T-helper 2 cell treated with Interferon-gamma antibody and Interleukin-4, amounts not matched to agents 100 ng/mL and 5 ng/mL, for 36 hours (primary cell): ENCODE results near the gene ETV2. TPM values are rescaled to one million over a fixed set of nuclear protein-coding genes. Genes with fewer than 3 reads are reported as not detected.
"Not testable (repeated sequence)": the region's sequence is repeated elsewhere in the genome, so short reads cannot be mapped to it uniquely, and the experiment has no call there.

Source experiments
- intact Hi-C: fragments of 100-400 bp; cut with micrococcal nuclease; formaldehyde crosslinking; loops from one replicate; pipeline ENCODE4 v1.15.1; 2023
- total RNA-seq: library from RNA; stranded (reverse); gene quantifications from 2 replicates; pipeline ENCODE4 v1.2.3, GENCODE V29; 2022

The ETV2 gene
- total RNA-seq, 1 donor from 2014 or later: 0.80 TPM

DNA sequence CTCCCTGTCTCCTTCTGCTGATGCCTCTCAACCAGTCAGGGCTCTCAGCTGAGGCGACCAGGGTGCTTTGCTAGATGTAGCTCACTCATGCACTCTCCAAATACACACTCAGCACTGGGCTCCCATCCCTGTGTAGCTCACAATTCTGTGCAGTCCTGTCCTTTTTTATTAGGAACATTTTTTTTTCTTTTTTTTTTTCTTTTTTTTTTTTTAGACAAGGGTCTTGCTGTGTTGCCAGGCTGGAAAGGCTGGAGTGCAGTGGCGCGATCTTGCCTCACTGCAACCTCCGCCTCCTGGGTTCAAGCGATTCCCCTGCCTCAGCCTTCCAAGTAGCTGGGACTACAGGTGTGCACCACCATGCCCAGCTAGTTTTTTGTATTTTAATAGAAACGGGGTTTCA is 13.3 kb downstream of the ETV2 start:
- intact Hi-C loops: not testable (repeated sequence)

DNA sequence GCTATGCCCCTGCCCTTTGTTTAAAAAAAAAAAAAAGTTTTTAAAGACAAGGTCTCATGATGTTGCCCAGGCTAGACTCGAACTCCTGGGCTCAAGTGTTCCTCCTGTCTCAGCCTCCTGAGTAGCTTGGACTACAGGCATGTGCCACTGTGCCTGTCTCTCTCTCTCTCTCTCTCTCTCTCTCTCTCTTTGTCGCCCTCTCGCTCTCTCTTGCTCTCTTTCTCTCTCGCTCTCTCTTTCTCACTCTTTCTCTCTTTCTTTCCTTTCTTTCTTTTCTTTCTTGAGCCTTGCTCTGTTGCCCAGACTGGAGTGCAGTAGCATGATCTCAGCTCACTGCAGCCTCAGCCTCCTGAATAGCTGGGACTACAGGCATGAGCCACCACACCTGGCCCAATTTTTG is 14.1 kb downstream of the ETV2 start:
- intact Hi-C loops: no loop called here

DNA sequence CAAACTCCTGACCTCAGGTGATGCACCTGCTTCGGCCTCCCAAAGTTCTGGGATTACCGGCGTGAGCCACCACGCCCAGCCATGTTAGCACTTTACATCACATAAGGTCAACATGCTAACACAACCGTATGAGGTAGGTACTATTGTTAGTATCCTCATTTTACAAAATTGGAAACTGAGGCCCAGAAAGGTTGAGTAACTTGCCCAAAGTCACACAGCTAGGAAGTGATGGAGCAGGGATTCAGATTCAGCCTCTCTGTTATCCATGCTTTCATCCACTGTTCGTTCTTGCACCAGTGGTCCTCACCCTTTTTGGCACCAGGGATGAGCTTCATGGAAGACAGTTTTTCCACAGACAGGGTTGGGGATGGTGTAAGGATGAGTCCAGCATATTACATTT is 15.2 kb downstream of the ETV2 start:
- intact Hi-C loops: no loop called here

DNA sequence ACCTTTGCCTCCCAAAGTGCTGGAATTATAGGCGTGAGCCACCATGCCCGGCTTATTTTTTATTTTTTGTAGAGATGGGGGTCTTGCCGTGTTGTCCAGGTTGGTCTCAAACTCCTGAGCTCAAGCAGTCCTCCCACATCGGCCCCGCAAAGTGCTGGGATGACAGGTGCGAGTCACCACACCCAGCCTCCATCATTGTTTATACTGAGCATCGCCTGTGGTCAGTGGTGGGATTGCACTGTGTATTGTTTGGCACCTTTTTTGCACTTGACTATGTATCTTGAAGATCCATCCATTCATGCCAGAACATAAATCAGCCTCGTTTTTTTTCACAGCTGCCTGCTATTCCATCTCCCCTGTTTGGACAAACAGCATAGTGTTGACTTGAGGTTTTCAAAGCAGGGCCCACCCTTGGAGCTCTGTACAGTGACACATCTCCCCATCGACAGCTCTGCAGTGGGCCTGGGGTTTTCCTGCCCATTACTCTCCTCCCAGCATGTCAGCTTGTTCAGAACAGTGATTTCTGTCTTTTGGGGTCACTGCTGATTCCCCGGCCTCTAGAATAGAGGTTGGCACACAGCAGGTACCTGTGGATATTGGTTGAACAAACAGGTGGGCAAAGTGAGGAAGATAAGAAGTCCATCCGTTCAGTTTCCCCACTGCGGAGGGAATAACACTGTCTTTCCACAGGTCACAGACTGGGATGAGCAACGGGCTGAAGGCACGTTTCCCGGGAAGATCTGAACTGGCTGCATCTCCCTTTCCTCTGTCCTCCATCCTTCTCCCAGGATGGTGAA is 16.6 kb downstream of the ETV2 start:
- intact Hi-C loops: no loop called here

DNA sequence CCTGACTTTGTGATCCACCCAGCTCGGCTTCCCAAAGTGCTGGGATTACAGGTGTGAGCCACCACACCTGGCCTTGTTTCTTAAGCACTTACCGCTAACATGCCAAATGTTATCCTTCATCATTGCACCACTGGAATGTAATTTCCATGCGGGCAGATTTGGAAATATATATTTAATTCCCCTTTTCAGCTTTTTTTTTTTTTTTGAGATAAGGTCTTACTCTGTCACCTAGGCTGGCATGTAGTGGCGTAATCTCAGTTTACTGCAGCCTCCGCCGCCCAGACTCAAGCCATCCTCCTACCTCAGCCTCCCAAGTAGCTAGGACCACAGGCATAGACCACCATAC is 20.4 kb downstream of the ETV2 start:
- intact Hi-C loops: no loop called here

DNA sequence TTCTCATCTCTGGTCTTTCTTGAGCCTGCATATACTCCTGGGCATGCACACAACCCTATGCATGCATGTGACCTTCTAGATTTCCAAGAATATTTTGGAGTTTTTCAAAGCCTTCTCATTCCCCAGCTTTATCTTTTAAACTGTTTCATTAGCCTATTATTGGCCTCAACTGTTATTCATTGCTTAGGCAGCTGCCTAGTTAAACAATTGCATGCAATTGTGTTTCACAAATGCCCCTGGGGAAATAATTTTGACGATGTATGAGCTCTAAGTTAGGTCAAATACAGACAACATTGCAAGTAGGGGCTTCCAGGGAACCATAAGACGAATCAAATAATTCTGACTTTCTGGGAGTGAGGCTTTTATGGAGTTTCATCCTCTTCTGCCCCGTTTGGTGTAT is 22.4 kb downstream of the ETV2 start:
- intact Hi-C loops: no loop called here

DNA sequence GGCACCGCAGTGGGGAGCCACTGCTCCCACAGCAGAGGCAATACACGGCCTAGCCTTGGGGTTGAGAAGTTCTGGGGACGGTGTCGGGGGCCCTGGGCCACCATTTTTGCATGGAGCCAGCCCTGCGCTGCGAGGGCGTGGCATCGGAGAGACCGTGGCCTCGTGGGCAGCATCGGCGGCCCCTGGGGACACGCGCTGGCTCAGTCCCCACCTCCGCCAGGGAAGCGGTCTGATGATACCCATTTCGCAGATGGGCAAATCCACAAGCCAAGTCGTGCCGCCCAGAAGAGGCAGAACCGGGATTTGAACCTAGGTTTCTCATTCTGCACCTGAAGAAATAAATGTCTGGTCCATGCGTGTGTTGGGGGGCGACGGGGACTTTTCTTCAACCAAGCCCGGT is 23.6 kb downstream of the ETV2 start:
- intact Hi-C loops: no loop called here

DNA sequence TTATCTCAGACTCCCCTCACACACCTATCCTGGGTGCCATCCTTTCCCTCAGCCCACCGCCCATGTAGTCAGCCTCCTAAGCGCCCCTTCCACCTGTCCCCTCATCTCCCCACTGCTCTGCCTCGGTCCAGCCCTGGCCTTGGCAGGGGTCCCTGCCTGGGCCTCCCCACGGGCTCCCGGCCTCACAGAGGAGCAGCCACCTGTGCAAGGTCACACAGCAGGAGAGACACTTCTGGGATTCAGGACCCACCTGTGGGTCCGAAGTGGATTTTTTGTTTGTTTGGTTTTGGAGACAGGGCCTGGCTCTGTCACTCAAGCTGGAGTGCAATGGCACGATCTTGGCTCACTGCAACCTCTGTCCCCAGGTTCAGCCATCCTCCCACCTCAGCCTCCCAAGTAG is 24.1 kb downstream of the ETV2 start:
- intact Hi-C loops: no loop called here

DNA sequence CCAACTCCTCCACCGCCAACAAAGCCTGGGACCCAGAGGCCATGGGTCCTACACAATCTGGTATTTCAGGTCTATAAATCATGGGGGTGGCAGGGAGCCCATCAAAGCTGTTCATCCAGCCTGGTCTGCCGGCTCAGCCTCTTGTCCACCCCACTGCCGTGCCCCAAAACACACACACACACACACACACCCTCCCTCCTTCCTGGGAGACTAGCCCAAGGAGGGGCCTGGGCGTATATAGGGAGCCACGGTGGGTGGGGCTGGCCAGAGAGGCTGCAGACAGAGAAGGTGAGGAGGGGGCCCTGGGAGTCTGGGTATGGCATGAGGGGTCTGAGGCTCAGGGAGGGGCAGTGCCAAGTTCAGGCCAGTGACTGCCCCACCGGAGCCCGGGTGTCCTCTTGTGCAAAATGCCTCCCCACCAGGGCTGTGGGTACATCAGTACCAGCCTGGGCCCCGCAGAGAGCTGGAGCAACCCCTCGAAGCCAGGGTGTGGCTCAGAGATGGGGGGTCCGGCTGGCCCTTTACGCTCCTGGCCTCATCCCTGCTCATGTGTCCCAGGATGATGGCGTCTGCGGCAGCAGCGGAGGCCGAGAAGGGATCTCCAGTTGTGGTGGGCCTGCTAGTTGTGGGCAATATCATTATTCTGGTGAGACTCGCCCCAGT is 24.8 kb downstream of the ETV2 start, which contains the start of gene UPK1A:
Gene UPK1A, plus strand, starts transcription at position 267 of the 663 bp plus-strand sequence. Its CDS starts 296 bp downstream, at position 563.
- intact Hi-C loops: no loop called here

DNA sequence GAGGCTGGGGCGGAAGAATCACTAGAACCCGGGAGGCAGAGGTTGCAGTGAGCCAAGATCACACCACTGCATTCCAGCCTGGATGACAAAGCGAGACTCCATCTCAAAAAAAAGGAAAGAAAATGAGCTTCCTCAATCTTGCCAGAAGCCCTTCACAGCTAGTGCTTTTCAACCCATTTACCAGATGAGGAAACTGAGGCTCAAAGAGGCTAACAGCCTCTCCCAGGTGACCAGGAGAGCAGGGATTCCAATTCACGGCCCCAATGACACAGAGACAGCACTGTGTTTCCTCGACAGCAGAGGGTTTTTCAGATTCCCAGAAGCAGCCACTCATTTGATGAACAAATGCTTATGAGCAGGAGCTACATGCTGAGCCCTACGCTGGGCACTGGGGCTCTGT is 28.0 kb downstream of the ETV2 start:
- intact Hi-C loops: no loop called here

DNA sequence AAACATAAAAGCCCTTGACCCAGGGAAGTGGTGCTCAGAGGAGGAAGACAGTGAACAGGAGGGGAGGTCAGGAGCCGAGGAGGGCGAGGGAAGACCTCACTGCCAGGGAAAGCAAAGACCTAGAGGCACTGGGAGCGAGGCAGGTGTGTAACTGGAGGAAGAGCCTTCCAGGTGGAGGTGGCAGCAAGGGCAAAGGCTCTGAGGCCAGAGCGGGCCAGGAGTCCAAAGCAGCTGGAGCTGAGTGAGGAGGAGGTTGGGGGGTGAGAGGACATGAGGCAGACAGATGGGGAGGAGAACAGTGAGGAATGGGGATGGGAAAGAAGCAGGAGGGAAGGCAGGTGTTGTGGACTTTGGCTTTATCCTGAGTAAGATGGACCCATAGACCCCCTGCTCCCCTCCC is 28.4 kb downstream of the ETV2 start:
- intact Hi-C loops: loop anchor here (5.0 kb wide), 1 partner anchor 123 kb away; the partner anchor contains the start of gene TMEM147

DNA sequence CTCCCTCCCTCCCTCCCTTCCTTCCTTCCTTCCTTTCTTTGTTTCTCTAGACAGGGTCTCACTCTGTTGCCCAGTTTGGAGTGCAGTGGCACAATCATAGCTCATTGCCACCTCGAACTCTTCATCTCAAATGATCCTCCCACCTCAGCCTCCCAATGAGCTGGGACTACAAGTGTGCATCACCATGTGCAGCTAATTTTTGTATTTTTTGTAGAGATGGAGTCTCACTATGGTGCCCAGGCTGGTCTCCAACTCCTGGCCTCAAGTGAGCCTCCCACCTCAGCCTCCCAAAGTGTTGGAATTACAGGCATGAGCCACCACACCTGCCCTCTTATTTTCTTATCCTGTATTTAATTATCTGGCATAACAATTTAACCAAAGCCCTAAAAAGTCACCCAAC is 29.1 kb downstream of the ETV2 start:
- intact Hi-C loops: loop anchor here (5.0 kb wide), 1 partner anchor 123 kb away; the partner anchor contains the start of gene TMEM147

DNA sequence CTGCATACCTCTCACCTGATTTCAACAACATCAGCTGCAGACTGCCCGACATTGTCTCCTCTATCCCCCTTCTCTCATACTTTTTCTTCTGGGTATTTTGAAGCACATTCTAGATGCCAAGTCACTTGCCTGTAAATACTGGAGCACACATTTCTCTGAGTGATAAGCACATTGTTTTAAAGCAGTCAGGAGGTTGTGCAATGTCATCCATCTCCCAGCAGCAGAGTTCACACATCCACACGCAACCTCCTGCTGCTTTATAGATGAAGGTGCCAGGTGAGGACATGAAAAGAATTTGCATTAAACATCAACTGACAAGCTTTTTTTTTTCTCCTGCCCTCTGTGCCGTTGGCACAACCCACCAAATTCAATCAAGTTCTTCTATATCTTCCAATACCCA is 30.3 kb downstream of the ETV2 start:
- intact Hi-C loops: loop anchor here (5.0 kb wide), 1 partner anchor 125 kb away; the partner anchor contains the start of gene TMEM147

DNA sequence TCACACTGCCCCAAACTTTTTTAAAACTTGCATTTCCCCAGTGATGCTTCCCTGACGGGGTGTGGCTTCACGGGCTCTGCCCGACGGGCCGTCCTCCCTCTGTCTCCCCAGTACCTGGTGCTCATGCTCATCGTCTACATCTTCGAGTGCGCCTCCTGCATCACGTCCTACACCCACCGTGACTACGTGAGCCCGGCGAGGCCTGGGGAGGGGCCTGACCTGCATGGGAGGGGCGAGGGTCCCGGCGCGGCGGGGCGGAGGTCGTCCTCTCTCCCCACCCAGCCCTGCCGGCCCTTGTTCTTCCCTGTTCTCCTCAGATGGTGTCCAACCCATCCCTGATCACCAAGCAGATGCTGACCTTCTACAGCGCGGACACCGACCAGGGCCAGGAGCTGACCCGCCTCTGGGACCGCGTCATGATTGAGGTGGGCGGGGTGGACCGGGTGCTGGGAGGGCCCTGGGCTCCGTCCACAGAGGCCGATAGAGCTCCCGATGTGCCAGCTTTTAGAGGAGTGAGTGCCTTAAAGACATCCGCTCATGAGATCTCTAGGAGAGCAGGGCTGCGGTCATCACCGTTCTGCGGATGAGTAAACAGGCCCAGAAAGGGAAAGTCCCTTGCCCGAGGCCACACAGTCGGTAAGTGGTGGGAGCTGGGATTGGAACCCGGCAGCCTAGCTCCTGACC is 31.7 kb downstream of the ETV2 start:
- intact Hi-C loops: loop anchor here (5.0 kb wide), 1 partner anchor 126 kb away; the partner anchor contains the start of gene TMEM147

DNA sequence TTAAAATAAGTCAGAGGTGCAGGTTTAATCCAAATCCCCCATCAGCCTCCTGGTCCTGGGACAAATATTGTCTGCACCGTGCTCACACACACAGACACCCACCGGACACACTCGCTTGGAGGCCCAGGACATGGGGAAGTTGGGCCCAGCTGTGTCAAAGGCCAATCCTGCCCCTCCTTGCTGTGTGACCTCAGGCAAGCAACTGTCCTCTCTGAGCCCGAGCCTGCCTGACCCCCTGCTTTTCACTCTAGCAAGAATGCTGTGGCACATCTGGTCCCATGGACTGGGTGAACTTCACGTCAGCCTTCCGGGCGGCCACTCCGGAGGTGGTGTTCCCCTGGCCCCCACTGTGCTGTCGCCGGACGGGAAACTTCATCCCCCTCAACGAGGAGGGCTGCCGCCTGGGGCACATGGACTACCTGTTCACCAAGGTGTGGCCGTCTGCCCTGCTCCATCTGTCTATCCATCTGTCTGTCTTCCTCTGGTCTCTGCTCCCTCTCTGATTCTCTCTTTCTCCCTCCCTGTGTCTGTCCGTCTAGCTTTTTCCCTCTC is 34.1 kb downstream of the ETV2 start:
- intact Hi-C loops: no loop called here

DNA sequence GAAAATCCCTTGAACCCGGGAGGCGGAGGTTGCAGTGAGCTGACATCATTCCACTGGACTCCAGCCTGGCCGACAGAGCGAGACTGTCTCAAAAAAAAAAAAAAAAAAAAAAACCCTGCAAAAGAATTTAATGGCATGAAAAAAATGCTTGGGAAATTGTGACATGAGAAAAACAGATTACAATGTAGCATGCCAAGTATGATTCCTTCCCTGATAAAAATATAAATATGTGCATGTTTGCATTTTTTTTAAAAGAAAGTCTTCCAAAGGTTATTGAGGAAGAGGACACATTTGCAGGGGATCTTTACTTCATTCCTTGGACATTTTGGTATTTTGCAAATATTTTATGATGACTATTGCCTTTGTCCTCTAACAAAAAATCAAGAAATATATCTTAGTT is 48.3 kb downstream of the ETV2 start:
- intact Hi-C loops: loop anchor here (5.0 to 10.0 kb wide), 2 partner anchors 143 to 175 kb away; partner anchors contain the start of genes APLP1 and TMEM147

DNA sequence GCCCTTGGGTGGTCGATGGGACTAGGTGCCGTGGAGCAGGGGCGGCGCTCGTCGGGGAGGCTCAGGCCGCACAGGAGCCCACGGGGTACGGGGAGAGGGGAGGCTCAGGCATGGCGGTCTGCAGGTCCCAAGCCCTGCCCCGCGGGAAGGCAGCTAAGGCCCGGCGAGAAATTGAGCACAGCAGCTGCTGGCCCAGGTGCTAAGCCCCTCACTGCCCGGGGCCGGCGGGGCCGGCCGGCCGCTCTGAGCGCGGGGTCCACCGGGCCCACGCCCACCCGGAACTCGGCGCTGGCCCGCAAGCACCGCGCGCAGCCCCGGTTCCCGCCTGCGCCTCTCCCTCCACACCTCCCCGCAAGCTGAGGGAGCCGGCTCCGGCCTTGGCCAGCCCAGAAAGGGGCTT is 49.6 kb downstream of the ETV2 start:
- intact Hi-C loops: loop anchor here (5.0 to 10.0 kb wide), 2 partner anchors 144 to 174 kb away; partner anchors contain the start of genes APLP1 and TMEM147

DNA sequence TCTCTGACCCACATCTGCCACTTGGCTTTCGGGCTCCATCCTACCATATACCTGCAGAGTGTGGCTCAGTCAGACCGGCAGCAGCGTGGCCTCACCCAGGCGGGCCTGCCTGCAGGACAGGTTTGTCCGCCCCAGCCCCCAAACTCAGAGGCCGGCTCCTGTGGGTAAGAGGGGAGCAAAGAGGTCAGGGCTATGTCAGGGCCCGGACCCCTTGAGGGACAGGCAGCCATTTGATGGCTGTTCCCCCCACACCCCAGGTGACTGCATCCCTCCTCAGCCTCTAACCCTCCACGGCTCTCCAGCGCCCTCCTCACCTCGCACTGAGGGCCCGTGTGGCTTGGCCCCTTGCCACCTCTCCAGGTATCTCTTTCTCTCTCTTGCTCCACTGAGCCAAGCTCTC is 50.5 kb downstream of the ETV2 start:
- intact Hi-C loops: loop anchor here (2.0 to 10.0 kb wide), 3 partner anchors 49 to 173 kb away; partner anchors contain the start of genes APLP1 and TMEM147

DNA sequence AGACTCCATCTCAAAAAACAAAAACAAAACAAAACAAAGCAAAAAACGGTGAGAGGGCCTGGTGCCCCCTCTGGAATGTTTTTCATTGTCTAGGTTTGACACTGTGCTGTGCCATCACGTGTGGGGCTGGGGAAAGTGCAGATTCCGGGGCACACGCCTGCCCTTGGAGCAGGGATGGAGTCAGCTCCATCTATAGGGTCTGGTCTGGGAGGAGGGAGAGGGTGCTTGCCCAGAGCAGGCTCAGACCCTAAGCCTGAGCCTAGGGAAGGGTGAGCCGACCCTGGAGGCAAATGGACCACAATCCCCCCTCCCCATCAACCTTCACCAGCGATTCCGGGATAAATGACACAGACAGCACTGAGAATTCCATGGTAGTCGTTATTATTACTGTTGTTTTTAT is 51.9 kb downstream of the ETV2 start:
- intact Hi-C loops: loop anchor here (1.0 to 10.0 kb wide), 6 partner anchors 24 to 238 kb away; partner anchors contain the start of genes APLP1 and TMEM147

DNA sequence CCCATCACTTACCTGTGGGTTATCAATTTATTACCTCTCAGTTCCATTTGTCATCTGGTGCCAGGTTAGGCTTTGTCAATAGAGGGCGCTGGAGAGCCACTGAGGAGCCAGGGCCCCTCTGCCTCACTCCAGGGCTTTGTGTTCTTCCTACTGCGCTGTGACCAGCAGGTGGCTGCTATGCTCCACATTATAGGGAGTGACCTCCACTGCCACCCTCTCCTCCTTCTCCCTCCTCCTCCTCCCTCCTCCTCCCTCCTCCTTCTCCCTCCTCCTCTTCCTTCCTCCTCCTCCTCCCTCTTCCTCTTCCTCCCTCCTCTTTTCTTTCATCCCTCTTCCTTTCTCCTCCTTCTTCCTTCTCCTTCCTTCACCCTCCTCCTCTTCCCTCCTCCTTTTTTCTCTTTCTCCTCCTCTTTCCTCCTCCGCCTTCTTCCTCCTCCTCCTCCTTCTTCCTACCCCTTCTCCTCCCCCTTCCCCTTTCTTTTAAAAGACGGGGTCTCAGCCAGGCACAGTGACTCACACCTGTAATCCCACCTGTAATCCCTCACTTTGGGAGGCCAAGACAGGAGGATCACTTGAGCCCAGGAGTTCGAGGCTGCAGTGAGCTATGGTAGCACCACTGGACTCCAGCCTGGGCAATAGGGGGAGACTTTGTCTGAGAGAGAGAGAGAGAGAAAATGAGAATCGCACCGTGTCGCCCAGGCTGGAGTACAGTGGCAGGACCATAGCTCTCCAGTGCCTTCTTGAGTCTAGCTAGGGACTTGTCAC is 52.5 kb downstream of the ETV2 start:
- intact Hi-C loops: loop anchor here (1.0 to 10.0 kb wide), 6 partner anchors 23 to 237 kb away; partner anchors contain the start of genes APLP1 and TMEM147
